HEK293T (cell line): ENCODE measurements around the gene TOR4A.

Experiments used
- CTCF ChIA-PET: fragments of 350-600 bp; formaldehyde crosslinking; extraction: SDS; loops from one replicate; lab custom pipeline; 2021; ENCODE audit warnings: antibody characterized with exemption, inconsistent platforms; lab: Yijun Ruan, JAX
- POLR2A ChIA-PET: fragments of 350-600 bp; formaldehyde crosslinking; extraction: SDS; loops from one replicate; lab custom pipeline; 2020; ENCODE audit warnings: antibody characterized with exemption, inconsistent platforms; lab: Yijun Ruan, JAX
- DNase-seq: peaks from one replicate; pipeline ENCODE4 v3.0.0; 2012; ENCODE audit warnings: mixed read lengths; ENCODE audit errors: extremely low spot score
- ARNT ChIP-seq: fragments of 450-650 bp; IDR thresholded peaks from 2 replicates; pipeline ENCODE4 v1.6.1; 2017; ENCODE audit warnings: mild to moderate bottlenecking
- BHLHE40 ChIP-seq: fragments of 450-650 bp; IDR thresholded peaks from 2 replicates; pipeline ENCODE4 v1.6.1; 2016; ENCODE audit warnings: mild to moderate bottlenecking, moderate library complexity, borderline replicate concordance
- CTBP1 ChIP-seq: fragments of 450-650 bp; IDR thresholded peaks from 2 replicates; pipeline ENCODE4 v1.6.1; 2016; ENCODE audit warnings: borderline replicate concordance
- ELF4 ChIP-seq: fragments of 450-650 bp; IDR thresholded peaks from 2 replicates; pipeline ENCODE4 v1.6.1; 2017; ENCODE audit warnings: antibody characterized with exemption
- FOXA1 ChIP-seq: fragments of 450-650 bp; IDR thresholded peaks from 2 replicates; pipeline ENCODE4 v1.6.1; 2016; ENCODE audit warnings: mild to moderate bottlenecking
- FOXK2 ChIP-seq: fragments of 450-650 bp; IDR thresholded peaks from 2 replicates; pipeline ENCODE4 v1.6.1; 2016; ENCODE audit warnings: mild to moderate bottlenecking
- FOXM1 ChIP-seq: fragments of 450-650 bp; IDR thresholded peaks from 2 replicates; pipeline ENCODE4 v1.6.1; 2017; ENCODE audit warnings: mild to moderate bottlenecking, borderline replicate concordance
- HDGF ChIP-seq: fragments of 450-650 bp; IDR thresholded peaks from 2 replicates; pipeline ENCODE4 v1.6.1; 2017; ENCODE audit warnings: antibody characterized with exemption, borderline replicate concordance
- L3MBTL2 ChIP-seq: fragments of 450-650 bp; conservative IDR thresholded peaks from 2 replicates; pipeline ENCODE4 v1.6.1; 2016; ENCODE audit warnings: mild to moderate bottlenecking
- LEF1 ChIP-seq: fragments of 450-650 bp; IDR thresholded peaks from 2 replicates; pipeline ENCODE4 v1.6.1; 2017; ENCODE audit warnings: mild to moderate bottlenecking, borderline replicate concordance
- NFRKB ChIP-seq: fragments of 450-650 bp; IDR thresholded peaks from 2 replicates; pipeline ENCODE4 v1.6.1; 2016; ENCODE audit warnings: mild to moderate bottlenecking, moderate library complexity
- SP1 ChIP-seq: fragments of 450-650 bp; IDR thresholded peaks from 2 replicates; pipeline ENCODE4 v1.6.1; 2017
- SUZ12 ChIP-seq: fragments of 450-650 bp; IDR thresholded peaks from 2 replicates; pipeline ENCODE4 v1.6.1; 2016; ENCODE audit warnings: mild to moderate bottlenecking
- TARDBP ChIP-seq: fragments of 450-650 bp; IDR thresholded peaks from 2 replicates; pipeline ENCODE4 v1.6.1; 2016
- ZNF384 ChIP-seq: fragments of 450-650 bp; IDR thresholded peaks from 2 replicates; pipeline ENCODE4 v1.6.1; 2016
- TF ChIP-seq, protein P1 (sequence below): fragments of 450-650 bp; IDR thresholded peaks from 2 replicates; pipeline ENCODE4 v1.6.1; 2016

The TOR4A gene

GRCh38 chr9:137305798-137306065, 28.2 kb downstream of the TOR4A start:
- POLR2A ChIA-PET, result no interaction called here
- no peak for DNase-seq
- CTCF ChIA-PET, result no interaction called here
- TF ChIP-seq FOXM1 (no peak), TARDBP (no peak), LEF1 (no peak), L3MBTL2 (no peak), ZNF384 (no peak), ELF4 (no peak), CTBP1 (no peak), HDGF (no peak), SP1 (no peak), FOXA1 (no peak), BHLHE40 (no peak), NFRKB (no peak), ARNT (no peak), FOXK2 (no peak), SUZ12 (no peak)
- TF ChIP-seq, protein P1, sequence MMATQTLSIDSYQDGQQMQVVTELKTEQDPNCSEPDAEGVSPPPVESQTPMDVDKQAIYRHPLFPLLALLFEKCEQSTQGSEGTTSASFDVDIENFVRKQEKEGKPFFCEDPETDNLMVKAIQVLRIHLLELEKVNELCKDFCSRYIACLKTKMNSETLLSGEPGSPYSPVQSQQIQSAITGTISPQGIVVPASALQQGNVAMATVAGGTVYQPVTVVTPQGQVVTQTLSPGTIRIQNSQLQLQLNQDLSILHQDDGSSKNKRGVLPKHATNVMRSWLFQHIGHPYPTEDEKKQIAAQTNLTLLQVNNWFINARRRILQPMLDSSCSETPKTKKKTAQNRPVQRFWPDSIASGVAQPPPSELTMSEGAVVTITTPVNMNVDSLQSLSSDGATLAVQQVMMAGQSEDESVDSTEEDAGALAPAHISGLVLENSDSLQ, result no peak

- no peak for DNase-seq
- TF ChIP-seq LEF1 (no peak), TARDBP (no peak), SP1 (no peak), ELF4 (no peak), HDGF (no peak), NFRKB (no peak), SUZ12 (no peak), FOXK2 (no peak), ARNT (no peak), FOXA1 (no peak), FOXM1 (no peak)
- TF ChIP-seq, protein P1, result no peak
- POLR2A ChIA-PET, result no interaction called here
- CTCF ChIA-PET, result no interaction called here
These were observed 28.7 kb downstream of the TOR4A start for GRCh38 chr9:137306066-137306849.

DNA sequence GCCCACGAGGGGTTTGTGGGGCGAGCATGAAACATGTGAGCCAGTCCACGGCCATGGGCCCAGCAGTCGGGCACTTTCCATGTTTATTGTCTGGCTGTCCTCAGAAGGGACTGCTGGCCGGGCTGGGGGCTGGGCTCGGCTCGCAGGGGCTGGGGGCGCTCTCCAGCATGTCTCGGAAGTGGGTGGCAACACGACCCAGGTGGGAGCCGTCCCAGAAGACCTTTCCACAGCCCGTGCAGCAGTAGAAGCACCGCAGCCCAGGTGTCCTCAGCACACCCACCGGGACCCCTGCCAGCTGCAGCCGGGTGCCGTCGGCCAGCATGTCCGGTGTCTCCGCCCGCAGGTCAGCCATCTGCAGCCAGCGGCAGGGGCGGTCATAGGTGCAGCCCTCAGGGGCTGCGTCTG, 29.3 kb downstream of the TOR4A start:
- TF ChIP-seq ELF4 (no peak), ARNT (no peak)
- TF ChIP-seq, protein P1, result no peak
- CTCF ChIA-PET, result no interaction called here
- no peak for DNase-seq
- POLR2A ChIA-PET, result no interaction called here

GRCh38 chr9:137307255-137308056, 29.9 kb downstream of the TOR4A start:
- DNase-seq, result no peak
- POLR2A ChIA-PET, result no interaction called here
- CTCF ChIA-PET, result interaction anchor here (0.6 kb wide), 1 partner anchor 17 kb away, joined by 3 read pairs; no protein-coding TSS in a partner anchor
- TF ChIP-seq L3MBTL2 (no peak), BHLHE40 (no peak), NFRKB (no peak), SP1 (no peak), ARNT (no peak), HDGF (no peak), ZNF384 (no peak), ELF4 (no peak), TARDBP (no peak), SUZ12 (no peak), FOXM1 (no peak), LEF1 (no peak), CTBP1 (no peak), FOXA1 (no peak)
- TF ChIP-seq, protein P1, result no peak; the same call in none of the 2 replicates

DNA sequence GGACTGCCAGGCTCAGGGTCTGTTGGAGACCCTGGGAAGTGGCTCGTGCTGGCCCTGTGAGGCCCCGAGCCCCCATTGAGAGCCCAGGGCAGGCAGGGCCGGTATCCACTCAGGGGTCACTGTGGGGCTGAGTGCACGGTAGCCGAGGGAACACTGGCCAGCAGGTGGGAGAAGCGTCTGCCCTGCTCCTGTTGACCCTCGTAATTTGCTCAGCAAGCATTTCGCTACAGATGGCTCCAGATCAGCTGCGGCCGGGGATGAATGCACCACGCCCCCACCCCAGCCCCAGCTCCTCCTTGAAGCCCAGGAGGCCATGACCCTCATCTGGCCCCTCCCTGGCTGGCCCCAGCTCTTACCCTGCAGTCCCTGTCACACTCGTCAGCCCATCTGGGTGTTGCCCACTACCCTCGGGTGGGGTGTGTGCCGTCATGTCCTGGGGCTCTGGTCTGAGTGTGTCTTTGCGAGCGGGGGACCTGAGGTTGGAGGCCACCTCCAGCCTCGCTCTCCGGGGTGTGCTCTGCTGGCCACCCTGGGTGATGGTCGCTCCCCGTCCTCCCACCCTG, 30.6 kb downstream of the TOR4A start:
- ChIA-PET CTCF (interaction anchor here (0.6 kb wide), 1 partner anchor 16 kb away, joined by 3 read pairs; no protein-coding TSS in a partner anchor), POLR2A (no interaction called here)
- TF ChIP-seq CTBP1 (no peak), FOXM1 (no peak), FOXA1 (no peak), FOXK2 (no peak), NFRKB (no peak), ZNF384 (no peak)
- TF ChIP-seq, protein P1, result no peak
- no peak for DNase-seq
